GM19468 (cell line): ENCODE measurements around the gene PITRM1.

Experiments
- ATAC-seq: cut with Tn5 transposase; IDR thresholded peaks from one replicate; pipeline ENCODE4 v1.9.1; 2021; ENCODE audit warnings: mild to moderate bottlenecking, moderate library complexity, moderate number of reproducible peaks; ENCODE audit not compliant: unreplicated experiment; ENCODE audit errors: extremely low read depth

PITRM1 gene

DNA sequence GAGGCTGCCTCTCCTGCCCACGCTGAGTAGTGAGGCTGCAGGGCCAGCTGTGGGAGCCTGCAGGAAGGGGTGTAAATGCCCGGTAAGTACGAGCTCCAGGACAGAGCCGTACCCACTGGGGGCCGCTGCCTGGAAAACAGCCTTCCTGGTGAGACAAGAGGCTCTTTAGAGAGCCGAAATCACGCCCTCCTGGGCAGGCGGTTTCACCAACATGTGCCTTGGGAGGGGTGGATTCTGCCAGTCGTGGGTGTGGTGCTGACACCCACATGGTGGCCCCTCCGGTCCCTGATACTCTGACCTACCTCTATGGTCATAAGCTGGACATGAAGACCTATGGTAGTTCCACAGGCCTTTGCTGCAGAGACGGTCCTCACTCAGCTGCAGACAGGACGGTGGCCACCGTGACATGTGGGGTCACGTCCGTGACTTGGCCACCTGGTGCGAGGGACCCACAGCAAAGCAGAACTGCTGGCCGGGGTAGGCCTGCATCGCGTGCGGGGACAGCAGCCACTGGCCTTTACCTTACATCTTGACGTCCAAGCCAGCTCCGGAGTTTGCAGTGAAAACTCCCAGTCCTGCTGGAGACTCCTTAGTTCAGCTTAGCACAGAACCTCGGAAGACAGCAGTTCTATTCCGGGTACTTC lies 46.9 kb downstream of the PITRM1 start:
- ATAC-seq: no peak

DNA sequence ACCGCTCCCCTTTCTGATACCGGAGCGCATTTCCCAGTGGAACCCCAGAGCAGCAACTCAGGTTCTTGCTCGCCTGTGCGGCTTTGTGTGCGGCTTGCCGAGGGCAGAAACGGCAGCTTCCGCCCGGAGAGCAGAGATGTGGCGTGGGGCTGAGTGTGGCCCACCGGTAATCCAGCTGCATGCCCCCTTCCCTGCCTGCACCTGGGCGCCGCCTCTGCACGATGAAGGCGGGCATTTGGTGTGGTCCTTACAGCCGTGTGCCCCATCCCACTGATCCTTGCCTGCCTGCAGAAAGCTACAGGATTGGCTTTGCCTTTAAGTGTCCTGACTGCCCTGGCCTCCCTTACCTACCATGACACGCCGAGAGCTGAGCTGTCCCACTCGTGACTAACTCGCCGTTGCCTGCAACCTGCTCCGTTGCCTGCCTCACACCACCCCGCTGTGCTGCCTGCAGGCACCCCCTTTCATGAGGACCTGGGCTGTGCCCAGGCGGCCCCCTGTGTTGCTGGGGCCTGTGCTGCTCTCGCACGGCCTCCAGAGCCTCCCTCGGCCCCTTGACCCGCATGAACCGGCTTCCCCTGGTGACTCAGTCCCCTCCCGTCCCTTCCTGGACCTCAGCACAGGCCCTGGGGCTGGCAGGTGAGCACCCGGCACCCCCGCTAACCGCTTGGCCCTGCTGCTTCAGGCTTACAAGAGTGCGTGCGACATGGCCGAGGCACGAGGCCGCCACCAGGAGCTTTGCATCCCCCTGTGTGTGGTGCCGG lies 48.0 kb downstream of the PITRM1 start:
- no peak for ATAC-seq

DNA sequence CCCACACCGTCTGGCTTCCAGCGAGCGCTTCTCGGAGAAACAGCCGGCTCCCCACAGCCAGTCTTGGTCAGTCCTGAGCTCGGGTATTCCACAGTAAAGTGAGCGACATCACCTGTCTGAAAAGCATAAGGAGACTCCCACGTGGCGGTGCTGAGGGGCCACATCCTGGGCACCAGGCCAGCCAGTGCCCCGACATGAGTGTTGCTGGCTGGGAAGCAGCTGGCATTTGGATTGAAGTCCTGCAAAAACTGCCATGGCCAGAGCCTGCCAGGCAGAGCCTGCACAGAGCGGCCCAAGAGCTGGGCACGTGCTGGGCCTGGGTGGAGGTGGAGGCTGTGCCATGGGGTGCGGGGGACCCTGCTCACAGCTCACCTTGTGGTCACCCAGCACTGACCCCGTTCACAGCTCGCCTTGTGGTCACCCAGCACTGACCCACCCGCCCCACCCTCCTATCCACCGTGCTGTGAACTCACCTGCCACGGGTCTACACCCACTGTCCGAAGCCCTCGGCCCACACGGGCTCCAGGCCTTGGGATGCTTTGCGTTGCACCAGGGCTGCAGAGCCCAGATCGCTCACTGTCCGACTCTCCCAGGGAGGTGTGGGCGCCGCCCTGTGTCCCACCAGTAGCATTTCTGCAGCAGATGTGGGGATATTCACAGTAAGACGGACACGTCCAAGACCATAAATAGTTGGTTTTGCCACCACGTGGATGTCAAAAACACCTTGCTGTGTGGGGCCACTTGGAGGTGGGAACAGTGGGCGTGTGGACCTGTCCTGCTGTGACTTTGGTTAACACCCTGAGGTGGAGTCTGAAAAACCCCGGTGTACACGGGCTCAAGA lies 48.8 kb downstream of the PITRM1 start:
- ATAC-seq: no peak

DNA sequence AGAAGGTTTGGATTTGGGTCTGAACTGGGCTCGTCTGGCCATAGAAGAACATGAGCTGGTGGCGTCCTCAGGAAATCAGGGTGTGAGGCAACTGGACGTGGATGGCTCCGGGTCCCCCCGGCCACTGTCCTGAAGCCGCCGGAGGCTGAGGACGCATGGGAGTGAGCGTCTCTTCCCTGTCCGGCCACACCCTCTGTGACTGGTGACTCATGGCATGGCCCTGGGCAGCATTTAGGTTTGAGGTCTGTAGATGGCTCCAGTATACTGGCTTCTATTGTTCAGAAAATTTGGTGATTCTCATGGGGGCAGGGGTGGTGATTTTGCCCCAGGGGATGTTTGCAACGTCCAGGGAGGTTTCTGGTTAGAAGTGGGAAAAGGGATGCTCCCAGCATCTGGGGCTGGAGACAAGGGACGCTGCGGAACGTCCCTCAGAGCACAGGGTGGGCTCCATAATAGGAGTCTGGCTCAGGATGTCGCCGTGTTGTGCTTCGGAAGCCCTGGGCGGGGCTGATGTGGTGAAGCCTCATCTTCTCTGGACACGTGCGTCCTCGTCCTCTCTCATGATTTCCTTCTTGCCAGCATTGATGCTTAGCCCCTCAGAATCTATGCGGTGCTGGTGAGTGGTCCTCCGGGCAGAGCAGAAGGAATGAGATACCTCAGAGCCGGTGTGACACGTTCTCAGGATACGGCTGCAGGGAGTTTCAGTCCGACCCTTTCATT lies 49.9 kb downstream of the PITRM1 start:
- ATAC-seq: no peak

DNA sequence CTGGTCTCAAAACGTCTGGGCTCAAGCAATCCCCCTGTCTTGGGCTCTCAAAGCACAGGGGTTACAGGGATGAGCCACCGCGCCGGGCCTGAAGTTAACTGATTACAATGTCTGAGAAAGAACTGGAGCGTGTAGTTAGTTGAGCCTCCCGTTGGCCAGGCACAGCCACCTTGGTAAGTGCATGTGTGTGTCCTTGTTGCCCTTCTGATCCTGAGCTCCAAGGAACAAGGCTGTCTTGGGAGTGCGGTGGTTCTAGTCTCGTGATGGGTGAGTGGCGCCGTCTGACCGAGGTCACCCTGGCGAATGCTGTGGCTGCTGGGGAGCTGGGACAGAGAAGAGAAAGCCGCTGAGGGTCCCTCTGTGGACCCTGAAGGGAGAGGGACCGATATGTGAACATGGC lies 50.5 kb downstream of the PITRM1 start:
- no peak for ATAC-seq

DNA sequence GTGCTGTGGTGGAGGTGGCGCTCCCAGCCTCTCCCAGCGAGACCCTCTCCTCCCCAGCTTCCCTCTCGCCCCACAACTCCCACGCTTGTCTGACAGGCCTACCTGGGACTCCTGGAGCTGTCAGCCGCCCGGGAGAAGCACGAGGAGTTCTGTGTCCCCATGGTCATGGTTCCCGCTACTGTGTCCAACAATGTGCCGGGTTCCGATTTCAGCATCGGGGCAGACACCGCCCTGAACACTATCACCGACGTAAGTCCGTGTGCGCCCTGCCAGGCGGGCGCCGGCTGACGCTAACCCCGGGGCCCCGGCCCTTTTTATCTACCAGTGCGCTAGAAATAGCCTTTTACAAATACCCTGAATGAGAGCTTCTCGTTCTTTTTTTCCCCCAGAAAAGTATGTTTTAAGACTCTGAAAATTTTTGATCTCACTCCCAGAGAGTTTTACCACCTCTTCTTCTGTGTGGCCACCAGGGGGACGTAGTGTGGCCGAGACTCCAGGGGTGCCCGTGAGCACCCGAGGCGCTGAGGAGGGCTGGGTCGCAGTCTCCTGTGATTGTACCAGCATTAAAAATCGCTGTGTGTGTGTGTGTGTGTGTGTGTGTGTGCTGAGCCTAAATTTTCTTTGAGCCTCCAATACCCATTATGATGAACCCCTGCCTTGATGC lies 52.7 kb downstream of the PITRM1 start:
- no peak for ATAC-seq

DNA sequence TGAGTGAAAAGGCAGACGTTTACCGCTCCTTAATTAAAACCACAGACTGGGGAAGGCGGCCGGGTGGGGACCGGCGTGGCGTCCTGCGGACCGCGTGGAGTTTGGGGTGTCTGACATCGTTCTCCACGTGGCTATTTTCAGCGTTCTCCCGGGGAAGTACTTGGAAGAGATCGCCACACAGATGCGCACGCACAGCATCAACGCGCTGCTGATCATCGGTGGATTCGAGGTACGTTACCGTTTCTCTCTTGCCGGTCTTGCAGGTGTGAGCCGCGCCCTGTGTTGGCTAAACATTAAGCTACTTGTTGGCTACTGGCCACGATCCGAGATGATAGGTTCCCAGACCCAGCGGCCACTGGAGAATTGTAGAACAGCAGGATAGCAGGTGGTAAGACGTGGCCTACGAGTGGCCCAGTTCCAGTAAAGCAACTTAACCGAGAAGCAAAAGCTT lies 53.9 kb downstream of the PITRM1 start:
- no peak for ATAC-seq

DNA sequence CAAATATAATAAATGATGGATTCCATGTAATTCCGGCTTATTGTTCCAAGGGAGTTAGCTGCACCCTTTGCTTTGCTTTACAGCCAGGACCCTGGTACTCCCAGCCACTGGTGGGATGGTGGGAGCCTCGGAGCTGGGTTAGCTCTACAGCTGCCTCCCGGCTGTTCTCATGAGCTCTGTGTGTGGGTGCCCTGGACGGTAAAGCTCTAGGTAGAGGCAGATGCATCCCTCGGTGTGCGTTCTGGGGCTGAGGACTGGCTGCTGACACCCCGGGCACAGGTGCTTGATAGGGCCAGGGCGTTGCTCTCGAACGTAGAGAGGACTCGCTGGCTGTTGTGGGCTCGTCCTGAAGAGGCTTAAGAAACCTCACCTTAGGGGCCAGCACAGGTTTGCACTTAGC lies 55.1 kb downstream of the PITRM1 start:
- no peak for ATAC-seq

DNA sequence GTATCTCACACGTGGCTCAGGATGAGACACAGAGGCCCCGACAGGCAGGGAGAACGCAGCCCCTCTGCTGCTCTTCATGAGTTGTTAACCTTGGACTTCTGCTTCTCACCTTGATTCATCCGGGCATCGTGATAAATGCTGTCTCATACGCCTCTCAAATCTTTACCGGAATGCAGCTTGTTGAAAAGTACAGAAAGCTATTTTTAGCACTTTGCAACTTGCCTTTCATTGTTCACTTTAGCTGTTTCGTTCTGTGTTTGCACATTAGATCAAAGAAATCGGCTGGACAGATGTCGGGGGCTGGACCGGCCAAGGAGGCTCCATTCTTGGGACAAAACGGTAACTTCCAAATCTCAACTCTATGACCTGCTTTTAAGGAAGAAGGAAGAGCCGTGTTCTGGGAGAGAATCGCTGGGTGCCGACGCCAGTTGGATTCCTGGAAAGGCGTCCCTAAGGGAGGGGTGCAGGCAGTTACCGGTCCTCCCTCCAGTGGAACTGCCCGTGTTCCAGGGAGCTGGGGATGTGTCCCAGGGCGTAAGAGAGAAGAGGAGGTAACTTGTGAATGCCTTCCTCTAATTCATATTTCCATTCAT lies 56.0 kb downstream of the PITRM1 start:
- ATAC-seq: no peak

DNA sequence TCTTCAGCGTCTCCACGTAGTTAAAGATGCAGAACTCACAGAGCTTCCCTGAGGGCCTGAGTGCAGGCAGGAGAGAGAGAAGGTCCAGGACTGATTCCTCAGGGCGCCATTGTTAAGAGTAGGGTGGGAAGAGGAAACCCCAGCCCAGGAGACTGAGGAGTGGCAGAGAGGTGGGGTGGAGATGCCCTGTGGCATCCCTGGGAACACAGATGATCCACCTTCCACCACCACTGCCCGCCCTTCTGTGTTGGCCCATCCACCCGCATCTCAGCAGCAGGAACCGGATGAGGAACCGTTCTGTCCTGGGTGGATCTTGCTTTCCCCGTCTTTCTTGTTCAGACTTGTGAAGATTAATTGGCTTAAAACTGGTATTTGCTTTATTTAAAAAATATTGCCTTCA lies 56.9 kb downstream of the PITRM1 start:
- no peak for ATAC-seq

DNA sequence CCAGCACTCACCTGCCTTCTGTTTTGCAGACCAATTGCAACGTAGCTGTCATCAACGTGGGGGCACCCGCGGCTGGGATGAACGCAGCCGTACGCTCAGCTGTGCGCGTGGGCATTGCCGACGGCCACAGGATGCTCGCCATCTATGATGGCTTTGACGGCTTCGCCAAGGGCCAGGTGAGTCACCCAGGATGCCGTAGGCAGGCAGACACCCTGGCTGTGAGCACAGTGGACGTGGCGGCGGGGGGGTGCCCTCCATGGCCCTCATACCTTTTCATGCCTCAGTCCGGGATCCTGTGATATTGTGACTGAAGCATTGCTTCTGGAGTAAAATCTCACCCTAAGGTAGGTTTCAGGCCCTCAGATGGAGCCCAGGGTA lies 59.2 kb downstream of the PITRM1 start:
- no peak for ATAC-seq

DNA sequence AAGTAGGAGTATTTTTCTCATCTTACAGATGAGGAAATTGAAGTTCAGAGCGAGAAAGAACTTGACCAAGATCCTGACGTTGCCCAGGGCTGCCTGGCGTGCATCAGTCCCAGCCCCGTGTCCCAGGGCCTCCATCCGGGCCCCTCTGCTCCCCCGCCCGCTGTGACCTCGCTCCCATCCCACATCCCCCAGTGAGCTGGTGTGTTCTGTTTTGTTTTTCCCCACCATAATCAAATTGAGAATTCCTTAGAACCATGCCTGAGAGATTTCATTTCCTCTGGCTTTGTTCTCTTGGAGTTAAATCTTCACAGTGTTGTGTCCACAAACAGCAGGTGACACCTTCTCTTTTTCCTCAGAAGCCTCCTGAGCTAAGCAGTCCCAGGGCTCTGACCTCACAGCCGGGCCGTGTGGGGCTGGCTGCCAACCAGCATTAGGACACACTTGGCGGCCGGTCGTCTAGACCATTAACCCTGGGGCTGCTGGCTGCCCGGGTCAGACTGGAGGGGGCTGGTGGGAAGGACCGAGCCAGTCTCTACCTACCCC lies 60.9 kb downstream of the PITRM1 start:
- ATAC-seq: no peak

DNA sequence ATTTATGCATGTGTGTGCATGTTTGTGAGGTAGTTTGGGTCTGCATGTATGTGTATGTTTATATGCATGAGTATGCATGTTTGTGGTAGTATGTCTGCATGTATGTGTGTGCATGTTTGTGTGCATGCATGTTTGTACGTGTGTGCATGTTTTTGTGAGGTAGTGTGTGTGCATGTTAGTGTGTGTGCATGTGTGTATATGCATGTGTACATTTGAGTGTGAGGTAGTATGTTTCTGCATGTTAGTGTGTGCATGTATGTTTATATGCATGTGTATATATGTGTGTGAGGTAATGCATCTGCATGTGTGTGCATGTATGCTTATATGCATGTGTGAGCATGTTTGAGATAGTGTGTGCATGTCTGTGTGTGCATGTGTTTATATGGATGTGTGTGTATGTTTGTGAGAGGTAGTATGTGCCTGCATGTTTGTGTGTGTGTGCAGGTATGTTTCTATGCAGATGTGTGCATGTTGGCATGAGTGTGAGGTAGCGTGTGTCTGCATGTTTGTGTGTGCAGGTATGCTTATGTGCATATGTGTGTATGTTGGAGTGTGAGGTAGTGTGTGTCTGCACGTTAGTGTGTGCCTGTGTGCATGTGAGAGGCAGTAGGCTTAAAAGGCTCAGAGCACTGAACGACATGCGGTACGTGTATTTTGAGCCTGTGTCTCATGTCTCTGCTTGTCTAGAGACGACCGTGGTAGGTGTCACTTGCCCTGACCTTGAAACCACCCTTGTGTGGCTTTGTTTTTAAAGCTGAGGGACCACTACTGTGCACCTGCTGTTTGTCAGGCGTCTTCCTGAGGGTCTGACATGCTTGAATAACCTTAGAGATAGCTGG lies 61.6 kb downstream of the PITRM1 start:
- ATAC-seq: no peak

DNA sequence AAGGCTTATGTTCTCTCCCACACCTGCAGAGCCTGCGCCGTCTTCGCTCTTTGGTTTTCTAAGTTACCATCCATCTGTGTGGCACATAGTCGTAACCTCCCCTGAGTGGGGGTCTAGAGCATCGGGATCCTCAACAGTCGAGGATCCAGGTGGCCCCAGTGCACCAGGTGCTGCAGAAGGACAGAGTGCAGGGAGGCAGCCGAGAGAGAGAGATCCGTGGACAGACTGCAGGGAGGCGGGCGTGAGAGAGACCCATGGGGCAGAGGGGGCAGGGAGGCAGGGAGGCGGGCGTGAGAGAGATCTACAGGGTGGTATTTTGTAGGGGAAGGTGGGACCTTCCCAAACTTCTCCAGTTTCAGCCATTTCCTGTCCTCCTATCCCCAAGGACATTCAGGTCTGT lies 62.9 kb downstream of the PITRM1 start:
- ATAC-seq: no peak

DNA sequence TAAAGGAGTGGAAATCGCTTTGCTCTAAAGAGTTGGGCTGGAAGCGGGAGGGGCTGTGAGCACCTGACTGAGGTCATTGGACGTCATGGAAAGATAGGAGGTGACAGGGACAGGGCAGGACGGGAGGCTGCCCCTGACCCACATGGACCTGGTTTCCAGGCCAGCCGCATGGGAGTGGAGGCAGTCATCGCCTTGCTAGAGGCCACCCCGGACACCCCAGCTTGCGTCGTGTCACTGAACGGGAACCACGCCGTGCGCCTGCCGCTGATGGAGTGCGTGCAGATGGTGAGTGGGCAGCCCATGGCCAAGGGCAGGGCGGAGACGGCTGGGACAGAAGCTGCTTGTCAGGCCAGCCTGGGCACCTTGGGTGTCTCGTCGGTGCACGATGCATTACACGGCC lies 63.4 kb downstream of the PITRM1 start:
- no peak for ATAC-seq

DNA sequence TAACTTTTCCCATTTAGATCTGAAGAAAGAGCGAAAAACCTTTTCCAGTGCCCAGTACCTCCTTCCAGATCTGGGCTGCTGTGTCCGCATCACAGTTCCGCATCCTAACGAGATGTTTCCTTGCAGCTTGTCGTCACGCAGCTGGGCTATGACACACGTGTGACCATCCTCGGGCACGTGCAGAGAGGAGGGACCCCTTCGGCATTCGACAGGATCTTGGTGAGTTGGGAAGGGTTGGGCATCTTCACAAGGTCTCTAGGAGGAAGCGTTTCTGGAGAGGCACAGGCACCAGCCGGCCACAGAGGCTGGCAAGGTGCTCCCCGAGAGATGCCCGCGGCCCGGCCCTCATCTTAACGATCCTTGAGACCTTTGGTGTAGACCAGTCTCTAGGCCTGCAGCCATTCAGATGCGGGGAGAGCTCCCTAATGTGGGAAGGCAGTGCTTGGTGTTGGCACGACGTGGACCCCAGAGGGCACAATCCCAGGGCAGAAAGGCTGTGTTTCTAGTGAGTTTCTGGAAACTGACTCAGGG lies 63.9 kb downstream of the PITRM1 start:
- ATAC-seq: no peak

DNA sequence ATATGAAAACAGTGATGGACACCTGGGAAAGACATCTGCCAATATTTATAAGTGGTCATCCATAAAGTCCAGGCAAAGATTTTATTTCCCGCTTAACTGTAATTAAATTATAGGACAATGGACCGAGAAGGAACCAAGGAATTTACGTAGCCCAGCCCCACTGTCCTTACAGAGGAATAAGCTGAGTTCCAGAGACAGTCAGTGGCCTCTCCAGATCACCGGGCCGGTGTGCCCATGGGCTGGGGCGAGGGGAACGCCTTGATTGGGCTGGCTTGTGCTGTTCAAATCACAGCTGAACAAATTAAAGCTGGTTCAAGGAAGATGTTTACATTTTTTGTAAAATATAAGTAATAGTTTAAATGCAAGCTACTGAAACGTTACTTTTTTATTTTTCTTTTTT lies 64.5 kb downstream of the PITRM1 start:
- no peak for ATAC-seq

DNA sequence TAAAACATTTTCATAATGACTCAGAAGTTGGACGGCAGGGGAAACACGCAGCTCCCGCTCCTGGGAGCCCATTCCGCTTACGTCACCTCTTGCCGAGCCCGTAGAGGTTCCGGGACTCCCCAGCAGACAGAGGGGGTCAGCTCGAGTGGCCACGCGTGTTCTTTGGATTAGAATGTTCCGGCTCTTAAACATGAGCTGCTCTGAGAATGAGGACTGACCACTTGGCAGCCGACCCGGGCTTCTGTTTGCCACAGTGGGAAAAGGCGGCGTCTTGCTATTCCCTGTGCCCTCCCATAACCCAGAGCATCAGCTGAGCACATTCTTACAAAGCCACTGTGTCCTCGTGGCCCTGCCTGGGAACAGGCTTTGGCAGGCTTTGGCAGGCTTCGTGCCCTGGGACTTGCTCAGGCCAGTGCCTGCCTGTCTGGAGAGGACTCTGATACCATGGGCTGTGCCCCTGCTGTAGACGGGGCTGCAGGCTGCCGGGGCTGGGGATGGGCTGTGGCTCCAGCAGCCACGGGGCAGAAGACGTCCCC lies 65.1 kb downstream of the PITRM1 start:
- ATAC-seq: no peak
